Neural crest cell (in vitro differentiated cells): ENCODE measurements around the gene ASB18. TPM values are rescaled to one million over a fixed set of nuclear protein-coding genes. Genes with fewer than 3 reads are reported as not detected.

Source experiments
- DNase-seq: peaks from one replicate; pipeline ENCODE4 v3.0.0; 2021; ENCODE audit warnings: low read depth, mixed read lengths, low spot score
- H3K27ac Mint-ChIP-seq: one replicate; pipeline ENCODE4 v1.8.0; 2021; ENCODE audit warnings: mild to moderate bottlenecking, mixed read lengths; ENCODE audit not compliant: unreplicated experiment
- H3K27me3 Mint-ChIP-seq: 2 replicates; pipeline ENCODE4 v1.8.0; 2021; ENCODE audit warnings: low read depth, mild to moderate bottlenecking, mixed read lengths
- H3K36me3 Mint-ChIP-seq: 2 replicates; pipeline ENCODE4 v1.8.0; 2021; ENCODE audit warnings: low read depth, mild to moderate bottlenecking, mixed read lengths
- H3K4me1 Mint-ChIP-seq: 2 replicates; pipeline ENCODE4 v1.8.0; 2021; ENCODE audit warnings: mixed read lengths
- H3K4me3 Mint-ChIP-seq: one replicate; pipeline ENCODE4 v1.8.0; 2021; ENCODE audit warnings: mild to moderate bottlenecking, mixed read lengths
- H3K9me3 Mint-ChIP-seq: 2 replicates; pipeline ENCODE4 v1.8.0; 2021; ENCODE audit warnings: mixed read lengths
- total RNA-seq: library from RNA; stranded (reverse); gene quantifications from 2 replicates; pipeline ENCODE4 v1.2.1, GENCODE V29; 2021
- TF ChIP-seq, protein P1 (sequence below): fragments of 200-600 bp; sonication (generic); conservative IDR thresholded peaks from 2 replicates; pipeline ENCODE4 v1.5.0; 2021; ENCODE audit warnings: antibody characterized with exemption, mild to moderate bottlenecking

The ASB18 gene
- total RNA-seq, 1 donor from 2014 or later, result not detected

DNA sequence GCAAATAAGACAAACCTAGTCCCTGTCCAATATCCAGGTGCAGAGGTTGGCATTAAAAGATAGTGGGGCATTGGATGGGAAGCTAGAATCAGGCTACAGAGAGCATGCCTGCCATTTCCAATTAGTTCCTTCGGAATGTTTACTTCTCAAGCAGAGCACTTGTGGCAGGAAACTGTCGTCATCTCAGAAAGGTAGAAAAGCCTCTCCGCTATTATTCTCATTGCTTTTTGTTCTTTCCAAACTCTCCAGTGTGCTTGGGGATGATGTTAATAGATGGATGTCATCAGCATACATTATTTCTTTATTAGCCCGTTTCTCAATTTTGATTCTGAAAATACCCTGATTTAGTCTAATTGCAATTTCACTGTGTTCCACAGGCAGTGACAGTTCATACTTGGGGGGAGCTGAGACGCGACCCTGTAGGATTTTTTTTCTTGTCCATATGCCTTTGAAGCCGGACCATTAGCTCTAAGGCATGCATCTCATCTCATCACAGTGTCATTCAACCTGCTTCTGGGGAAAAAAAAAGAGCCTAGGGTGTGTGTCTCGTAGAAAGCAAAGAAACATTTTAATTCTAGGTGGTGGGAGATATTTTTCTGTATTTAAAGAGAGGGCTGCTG is 7.7 kb downstream of the ASB18 start:
- Mint-ChIP-seq H3K9me3 (peaks cover 3% of the 10 kb centered on the region), H3K4me3 (no peak overlapping the region), H3K27ac (no peak overlapping the region), H3K4me1 (peaks cover 16% of the 10 kb centered on the region), H3K27me3 (no peaks in the 10 kb centered on the region), H3K36me3 (peaks cover 3% of the 10 kb centered on the region)
- DNase-seq, result no peak
- TF ChIP-seq, protein P1, sequence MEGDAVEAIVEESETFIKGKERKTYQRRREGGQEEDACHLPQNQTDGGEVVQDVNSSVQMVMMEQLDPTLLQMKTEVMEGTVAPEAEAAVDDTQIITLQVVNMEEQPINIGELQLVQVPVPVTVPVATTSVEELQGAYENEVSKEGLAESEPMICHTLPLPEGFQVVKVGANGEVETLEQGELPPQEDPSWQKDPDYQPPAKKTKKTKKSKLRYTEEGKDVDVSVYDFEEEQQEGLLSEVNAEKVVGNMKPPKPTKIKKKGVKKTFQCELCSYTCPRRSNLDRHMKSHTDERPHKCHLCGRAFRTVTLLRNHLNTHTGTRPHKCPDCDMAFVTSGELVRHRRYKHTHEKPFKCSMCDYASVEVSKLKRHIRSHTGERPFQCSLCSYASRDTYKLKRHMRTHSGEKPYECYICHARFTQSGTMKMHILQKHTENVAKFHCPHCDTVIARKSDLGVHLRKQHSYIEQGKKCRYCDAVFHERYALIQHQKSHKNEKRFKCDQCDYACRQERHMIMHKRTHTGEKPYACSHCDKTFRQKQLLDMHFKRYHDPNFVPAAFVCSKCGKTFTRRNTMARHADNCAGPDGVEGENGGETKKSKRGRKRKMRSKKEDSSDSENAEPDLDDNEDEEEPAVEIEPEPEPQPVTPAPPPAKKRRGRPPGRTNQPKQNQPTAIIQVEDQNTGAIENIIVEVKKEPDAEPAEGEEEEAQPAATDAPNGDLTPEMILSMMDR, result no peak

DNA sequence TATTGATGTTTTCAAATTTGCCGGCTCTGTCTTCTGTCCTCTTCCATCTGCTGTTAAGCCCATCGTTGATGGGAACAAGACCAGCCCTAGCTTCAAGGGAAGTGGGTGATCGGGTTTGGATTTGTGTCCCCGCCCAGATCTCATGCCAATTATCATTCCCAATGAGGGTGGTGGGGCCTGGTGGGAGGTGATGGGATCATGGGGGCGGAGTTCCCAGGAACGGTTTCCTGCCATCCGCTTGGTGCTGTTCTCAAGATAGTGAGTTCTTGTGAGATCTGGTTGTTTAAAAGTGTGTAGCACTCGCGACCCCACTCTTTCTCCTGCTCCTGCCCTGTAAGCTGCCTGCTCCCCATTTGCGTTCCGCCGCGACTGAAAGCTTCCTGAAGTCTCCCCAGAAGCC is 9.5 kb downstream of the ASB18 start:
- Mint-ChIP-seq H3K9me3 (no peaks in the 10 kb centered on the region), H3K36me3 (no peaks in the 10 kb centered on the region), H3K4me1 (peaks cover 26% of the 10 kb centered on the region), H3K4me3 (no peak overlapping the region), H3K27me3 (no peaks in the 10 kb centered on the region), H3K27ac (no peak overlapping the region)
- TF ChIP-seq, protein P1, result no peak
- no peak for DNase-seq

DNA sequence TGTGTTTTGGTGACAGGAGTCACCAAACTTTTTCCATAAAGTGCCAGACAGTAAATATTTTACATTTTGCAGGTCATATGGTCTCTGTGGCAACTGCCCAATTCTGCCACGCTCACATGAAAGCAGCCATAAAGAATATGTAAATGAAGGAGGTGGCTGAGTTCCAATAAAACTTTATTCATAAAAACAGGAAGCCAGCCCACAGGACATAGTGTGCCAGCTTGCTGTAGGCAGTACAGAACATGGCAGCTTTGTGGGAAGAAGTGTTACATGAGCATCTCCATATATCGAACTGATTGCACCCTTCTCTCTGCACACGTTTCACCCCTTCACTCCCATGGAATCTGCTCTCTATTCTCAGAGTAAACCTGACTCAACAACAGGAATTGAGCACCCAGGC is 10.2 kb downstream of the ASB18 start:
- peaks cover 33% of the 10 kb centered on the region for H3K4me1 Mint-ChIP-seq
- no peak for DNase-seq
- H3K4me3 Mint-ChIP-seq, result no peak overlapping the region
- H3K27me3 Mint-ChIP-seq, result no peaks in the 10 kb centered on the region
- TF ChIP-seq, protein P1, result no peak
- no peak overlapping the region for H3K27ac Mint-ChIP-seq
- H3K9me3 Mint-ChIP-seq, result no peaks in the 10 kb centered on the region
- H3K36me3 Mint-ChIP-seq, result no peaks in the 10 kb centered on the region

DNA sequence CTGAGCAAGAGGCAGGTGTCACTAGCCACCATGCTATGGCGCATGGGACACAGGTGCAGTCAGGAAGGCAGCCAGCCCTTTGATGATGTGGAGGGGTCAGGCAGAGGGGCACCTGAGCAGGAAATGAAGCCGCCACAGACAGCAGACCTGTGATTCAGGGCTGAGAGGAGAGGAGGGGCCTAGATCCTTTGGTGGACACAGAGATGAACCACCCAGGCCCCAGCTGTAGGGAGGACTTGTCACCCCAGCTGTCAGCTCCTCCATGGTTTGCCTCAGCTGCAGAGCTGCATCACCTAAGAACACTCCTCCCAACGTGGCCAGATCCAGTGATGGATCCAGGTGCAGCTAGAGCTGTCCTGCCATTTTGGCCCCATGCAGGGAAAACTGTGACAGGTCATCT is 11.6 kb downstream of the ASB18 start:
- peaks cover 37% of the 10 kb centered on the region for H3K4me1 Mint-ChIP-seq
- H3K4me3 Mint-ChIP-seq, result no peak overlapping the region
- peak overlapping the region; percentile 71 for H3K27ac Mint-ChIP-seq
- H3K9me3 Mint-ChIP-seq, result no peaks in the 10 kb centered on the region
- H3K27me3 Mint-ChIP-seq, result no peaks in the 10 kb centered on the region
- DNase-seq, result no peak
- TF ChIP-seq, protein P1, result no peak
- no peaks in the 10 kb centered on the region for H3K36me3 Mint-ChIP-seq

DNA sequence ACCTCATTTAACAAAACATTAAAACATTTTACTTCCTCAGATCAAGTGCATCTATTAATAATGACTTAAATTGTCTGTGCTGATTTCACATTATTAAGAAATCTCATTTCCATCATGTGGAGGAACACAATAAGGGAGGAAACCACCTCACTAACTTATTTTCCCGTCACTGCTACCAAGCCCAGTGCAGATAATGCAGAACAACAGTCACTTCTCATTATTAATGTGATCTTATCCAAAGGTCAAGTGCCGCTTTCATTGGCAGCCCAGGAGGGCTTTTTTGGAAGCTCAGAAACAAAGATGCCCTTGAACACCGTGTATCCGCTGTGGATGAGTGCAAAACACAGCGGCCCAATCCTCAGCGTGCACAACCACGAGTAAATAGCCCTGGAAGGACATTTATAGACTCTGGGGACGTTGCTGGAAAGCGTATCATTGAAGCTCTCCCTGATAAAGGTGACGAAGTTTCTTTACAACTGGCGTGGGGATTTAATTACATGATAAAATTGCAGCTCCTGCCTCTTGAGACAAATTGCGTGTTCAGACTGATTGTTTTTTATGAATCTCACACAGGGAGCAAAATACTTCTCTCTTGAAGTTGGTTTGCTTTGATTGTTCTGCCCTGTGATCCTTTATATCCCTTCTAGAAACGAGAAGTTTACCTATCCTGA is 13.2 kb downstream of the ASB18 start:
- H3K27ac Mint-ChIP-seq, result no peak overlapping the region
- H3K4me1 Mint-ChIP-seq, result peaks cover 37% of the 10 kb centered on the region
- TF ChIP-seq, protein P1, result no peak
- no peak for DNase-seq
- H3K4me3 Mint-ChIP-seq, result no peak overlapping the region
- peaks cover 3% of the 10 kb centered on the region for H3K36me3 Mint-ChIP-seq
- H3K9me3 Mint-ChIP-seq, result peaks cover 2% of the 10 kb centered on the region
- no peaks in the 10 kb centered on the region for H3K27me3 Mint-ChIP-seq
